PC-3 (cell line): Measurements from ENCODE around the gene PNLIPRP3. TPM values are rescaled to one million over a fixed set of nuclear protein-coding genes. Genes with fewer than 3 reads are reported as not detected.
A peak's percentile ranks its signal among the peaks of the same experiment; 100 is the strongest.

Experiments
- ATAC-seq: fragments of 200-7000 bp; cut with Tn5 transposase; 2 replicates; pipeline ENCODE4 v1.9.1; 2020; ENCODE audit warnings: mild to moderate bottlenecking, moderate library complexity
- Bru-seq: library from RNA; stranded (reverse); fragments of 400-500 nt; gene quantifications from one replicate; lab custom pipeline; 2021; lab: Mats Ljungman, UMichigan
- BruChase-seq, 2 experiments: library from RNA; stranded (reverse); fragments of 400-500 nt; gene quantifications; one replicate each; lab custom pipeline; 2021; lab: Mats Ljungman, UMichigan
- BruUV-seq: library from RNA; stranded (reverse); fragments of 400-500 nt; replicated peaks from 2 replicates; lab custom pipeline; 2021; lab: Mats Ljungman, UMichigan
- CTCF ChIA-PET: fragments of 300-600 bp; sonication (Branson Sonifier 250); formaldehyde crosslinking; loops from one replicate; lab custom pipeline; 2022; ENCODE audit warnings: antibody characterized with exemption; lab: Charles Lee
- POLR2A ChIA-PET: fragments of 300-600 bp; sonication (Branson Sonifier 250); formaldehyde crosslinking; loops from one replicate; lab custom pipeline; 2022; ENCODE audit warnings: antibody characterized with exemption; ENCODE audit not compliant: unreplicated experiment; lab: Charles Lee
- DNase-seq: peaks from one replicate; pipeline ENCODE4 v3.0.0-alpha.2; 2015
- H2AFZ ChIP-seq: fragments of 300-600 bp; sonication (generic); 2 replicates; pipeline ENCODE4 v1.6.0; 2016; ENCODE audit warnings: antibody characterized with exemption, low read length
- H3F3A ChIP-seq: fragments of 300-600 bp; sonication (generic); one replicate; pipeline ENCODE4 v1.6.0; 2017; ENCODE audit warnings: antibody characterized with exemption, low read length, control low read depth, mild to moderate bottlenecking; ENCODE audit not compliant: unreplicated experiment
- H3K27ac ChIP-seq: fragments of 300-600 bp; sonication (generic); 2 replicates; pipeline ENCODE4 v1.5.1; 2016; ENCODE audit warnings: mild to moderate bottlenecking, low read length
- H3K27me3 ChIP-seq: fragments of 300-600 bp; sonication (generic); 2 replicates; pipeline ENCODE4 v1.6.1; 2016; ENCODE audit warnings: low read length, mixed read lengths
- H3K36me3 ChIP-seq: fragments of 300-600 bp; sonication (generic); 2 replicates; pipeline ENCODE4 v1.6.1; 2016; ENCODE audit warnings: low read depth, mixed run types, low read length, mixed read lengths
- H3K4me1 ChIP-seq: fragments of 300-600 bp; sonication (generic); 2 replicates; pipeline ENCODE4 v1.5.1; 2016; ENCODE audit warnings: low read length; ENCODE audit not compliant: insufficient read depth
- H3K4me2 ChIP-seq: fragments of 300-600 bp; sonication (generic); 2 replicates; pipeline ENCODE4 v1.6.0; 2016; ENCODE audit warnings: low read length
- H3K4me3 ChIP-seq: fragments of 300-600 bp; sonication (generic); 2 replicates; pipeline ENCODE4 v1.5.1; 2016; ENCODE audit warnings: mild to moderate bottlenecking, low read length, mixed read lengths
- H3K79me2 ChIP-seq: fragments of 300-600 bp; sonication (generic); 2 replicates; pipeline ENCODE4 v1.6.1; 2017; ENCODE audit warnings: low read length, mixed read lengths
- H3K9ac ChIP-seq: fragments of 300-600 bp; sonication (generic); 2 replicates; pipeline ENCODE4 v1.6.0; 2016; ENCODE audit warnings: mild to moderate bottlenecking, low read length
- H3K9me2 ChIP-seq: fragments of 300-600 bp; sonication (generic); replicated peaks from 2 replicates; pipeline ENCODE4 v1.6.1; 2016; ENCODE audit warnings: mixed run types, low read length, mixed read lengths
- H3K9me3 ChIP-seq: fragments of 300-600 bp; sonication (generic); 2 replicates; pipeline ENCODE4 v1.6.1; 2016; ENCODE audit warnings: low read length, mixed read lengths
- H4K20me1 ChIP-seq: fragments of 300-600 bp; sonication (generic); 2 replicates; pipeline ENCODE4 v1.6.1; 2016; ENCODE audit warnings: low read length, mixed read lengths
- EZH2 ChIP-seq: fragments of 300-600 bp; sonication (generic); IDR thresholded peaks from one replicate; pipeline ENCODE4 v1.6.1; 2017; ENCODE audit warnings: antibody characterized with exemption, mild to moderate bottlenecking, low read length; ENCODE audit not compliant: unreplicated experiment
- EZH2phosphoT487 ChIP-seq: fragments of 300-600 bp; sonication (generic); IDR thresholded peaks from 2 replicates; pipeline ENCODE4 v1.6.1; 2018; ENCODE audit warnings: mild to moderate bottlenecking, antibody characterized with exemption, low read length, borderline replicate concordance
- intact Hi-C: fragments of 100-400 bp; cut with micrococcal nuclease; formaldehyde crosslinking; loops from 2 replicates; pipeline ENCODE4 v1.9.0; 2023
- long read RNA-seq: library from polyadenylated mRNA; unstranded; transcript quantifications from one replicate; pipeline ENCODE4 v2.0.0, GENCODE V29; 2021; ENCODE audit not compliant: unreplicated experiment
- total RNA-seq: library from RNA; depleted of rRNA; stranded (reverse); fragments of >200 nt; gene quantifications from 2 replicates; pipeline ENCODE4 v1.2.3, GENCODE V29; 2014; rRNA removed
- TF ChIP-seq, protein P1 (sequence below): fragments of 300-600 bp; sonication (generic); conservative IDR thresholded peaks from 2 replicates; pipeline ENCODE4 v1.5.1; 2017; ENCODE audit warnings: antibody characterized with exemption, low read depth, mild to moderate bottlenecking, low read length

The PNLIPRP3 gene
- not detected in 2 replicates for total RNA-seq
- not detected for Bru-seq, nascent RNA
- BruChase-seq, experiment 1, labeled RNA remaining after a 6-hour chase = percentile 2 among the genes with signal in this experiment
- percentile 1 among the genes with signal in this experiment for BruChase-seq, experiment 2, labeled RNA remaining after a 2-hour chase
- long read RNA-seq = 0 reads

DNA sequence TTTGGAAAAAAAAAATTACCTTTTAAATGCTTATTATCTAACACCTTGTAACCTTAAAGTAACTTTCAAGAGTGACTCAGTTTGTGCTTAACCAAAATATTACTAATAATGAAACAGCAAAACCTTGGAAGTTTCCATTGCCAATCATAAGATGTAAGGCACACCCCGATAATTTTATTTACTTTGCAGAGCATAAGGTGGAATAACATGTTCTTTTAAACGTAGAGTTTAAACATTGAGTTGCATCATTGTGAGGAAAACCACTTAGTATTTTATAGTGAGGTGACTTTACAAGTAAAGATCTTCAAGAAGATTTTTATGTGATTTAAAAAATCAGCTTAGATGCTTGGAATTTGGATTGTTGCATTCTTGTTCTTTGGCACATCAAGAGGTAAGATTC is at the start of gene PNLIPRP3:
PNLIPRP3 (plus strand) TSS at position 177 of the 400 bp plus-strand sequence; CDS start at position 343, 166 bp downstream.
- Histone ChIP-seq H4K20me1 (no peaks in the 10 kb centered on the region), H3K79me2 (no peaks in the 10 kb centered on the region), H3K9me2 (no peaks in the 10 kb centered on the region), H3K4me2 (no peak within 1 kb of the TSS), H3K27me3 (no peaks in the 10 kb centered on the region), H3K4me3 (no peak within 1 kb of the TSS), H3F3A (no peaks in the 10 kb centered on the region), H3K9ac (no peak within 1 kb of the TSS), H3K4me1 (no peaks in the 10 kb centered on the region), H2AFZ (no peak within 1 kb of the TSS), H3K36me3 (no peaks in the 10 kb centered on the region), H3K27ac (no peak within 1 kb of the TSS), H3K9me3 (no peaks in the 10 kb centered on the region)
- TF ChIP-seq, protein P1, sequence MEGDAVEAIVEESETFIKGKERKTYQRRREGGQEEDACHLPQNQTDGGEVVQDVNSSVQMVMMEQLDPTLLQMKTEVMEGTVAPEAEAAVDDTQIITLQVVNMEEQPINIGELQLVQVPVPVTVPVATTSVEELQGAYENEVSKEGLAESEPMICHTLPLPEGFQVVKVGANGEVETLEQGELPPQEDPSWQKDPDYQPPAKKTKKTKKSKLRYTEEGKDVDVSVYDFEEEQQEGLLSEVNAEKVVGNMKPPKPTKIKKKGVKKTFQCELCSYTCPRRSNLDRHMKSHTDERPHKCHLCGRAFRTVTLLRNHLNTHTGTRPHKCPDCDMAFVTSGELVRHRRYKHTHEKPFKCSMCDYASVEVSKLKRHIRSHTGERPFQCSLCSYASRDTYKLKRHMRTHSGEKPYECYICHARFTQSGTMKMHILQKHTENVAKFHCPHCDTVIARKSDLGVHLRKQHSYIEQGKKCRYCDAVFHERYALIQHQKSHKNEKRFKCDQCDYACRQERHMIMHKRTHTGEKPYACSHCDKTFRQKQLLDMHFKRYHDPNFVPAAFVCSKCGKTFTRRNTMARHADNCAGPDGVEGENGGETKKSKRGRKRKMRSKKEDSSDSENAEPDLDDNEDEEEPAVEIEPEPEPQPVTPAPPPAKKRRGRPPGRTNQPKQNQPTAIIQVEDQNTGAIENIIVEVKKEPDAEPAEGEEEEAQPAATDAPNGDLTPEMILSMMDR = no peak
- no peak for TF ChIP-seq EZH2phosphoT487
- no peak for TF ChIP-seq EZH2
- no TSS peak for BruUV-seq
- no peak for DNase-seq
- no peak for ATAC-seq
- ChIA-PET POLR2A (no interaction called here), CTCF (no interaction called here)
- intact Hi-C loops = no loop called here

DNA sequence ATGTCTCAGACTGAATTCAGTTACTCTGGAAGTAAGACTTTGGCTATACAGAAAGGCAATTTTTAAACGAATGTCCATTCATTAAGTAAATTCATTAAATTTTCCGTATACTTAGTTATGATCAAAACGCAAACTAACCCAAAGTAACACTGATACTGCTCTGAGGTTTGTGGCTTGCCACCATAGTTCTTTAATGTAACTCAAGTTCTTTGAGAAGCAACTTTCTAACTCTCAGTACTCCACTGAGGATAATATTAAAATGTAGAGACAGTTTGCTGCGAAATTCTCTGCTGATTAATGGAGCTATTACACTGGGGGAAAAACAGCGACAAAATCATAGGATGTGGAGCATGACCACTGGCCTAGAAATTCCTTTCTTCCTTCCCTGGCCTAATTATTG is 45.4 kb upstream of the PNLIPRP3 start:
- POLR2A ChIA-PET = no interaction called here

DNA sequence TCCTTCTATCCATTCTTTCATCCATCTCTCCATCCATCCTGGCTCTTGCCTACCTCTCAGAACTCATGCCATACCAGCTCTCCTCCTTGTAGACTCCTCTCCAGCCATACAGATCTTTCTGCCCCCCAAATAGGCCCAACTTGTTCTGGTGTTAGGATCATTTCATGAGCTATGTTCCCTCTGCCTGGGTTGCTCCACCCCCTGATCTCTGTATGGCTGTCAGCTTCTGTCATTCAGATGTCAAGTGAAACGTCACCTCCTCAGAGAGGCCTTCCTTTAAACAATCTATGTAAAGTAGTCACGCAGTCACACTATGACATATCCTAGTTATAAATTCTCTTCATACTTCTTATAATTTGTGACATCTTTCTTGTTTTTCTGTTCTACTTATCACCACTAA is 42.3 kb upstream of the PNLIPRP3 start:
- H3K4me1 ChIP-seq = no peaks in the 10 kb centered on the region
- no peaks in the 10 kb centered on the region for H3F3A ChIP-seq
- H3K9me2 ChIP-seq = no peaks in the 10 kb centered on the region
- peaks cover 12% of the 10 kb centered on the region; the same call in 1 of the 2 replicates for H3K27me3 ChIP-seq
- ChIA-PET POLR2A (no interaction called here), CTCF (no interaction called here)
- no peak for DNase-seq
- no peaks in the 10 kb centered on the region for H3K79me2 ChIP-seq
- no peak overlapping the region for H3K4me2 ChIP-seq
- BruUV-seq = no TSS peak
- no peaks in the 10 kb centered on the region for H3K9me3 ChIP-seq
- no peak overlapping the region for H3K9ac ChIP-seq
- H3K4me3 ChIP-seq = no peak overlapping the region
- H2AFZ ChIP-seq = no peak overlapping the region
- H3K27ac ChIP-seq = no peak overlapping the region
- intact Hi-C loops = loop anchor here (5.0 kb wide), 1 partner anchor 678 kb away; no protein-coding TSS in a partner anchor
- no peaks in the 10 kb centered on the region for H3K36me3 ChIP-seq
- H4K20me1 ChIP-seq = no peaks in the 10 kb centered on the region
- TF ChIP-seq, protein P1 = no peak
- TF ChIP-seq EZH2 (no peak), EZH2phosphoT487 (no peak)
- ATAC-seq = no peak

More for the DNA sequence above, 45.4 kb upstream of the PNLIPRP3 start:
- Histone ChIP-seq H3K9ac (no peak overlapping the region), H3K4me1 (no peaks in the 10 kb centered on the region), H3K27me3 (peaks cover 13% of the 10 kb centered on the region; the same call in 1 of the 2 replicates), H3K4me2 (no peak overlapping the region), H4K20me1 (no peaks in the 10 kb centered on the region), H3K36me3 (no peaks in the 10 kb centered on the region), H2AFZ (no peak overlapping the region), H3K9me2 (no peaks in the 10 kb centered on the region), H3K4me3 (no peak overlapping the region), H3F3A (no peaks in the 10 kb centered on the region), H3K79me2 (no peaks in the 10 kb centered on the region), H3K9me3 (no peaks in the 10 kb centered on the region), H3K27ac (no peak overlapping the region)
- intact Hi-C loops = no loop called here
- CTCF ChIA-PET = no interaction called here
- DNase-seq (no peak), ATAC-seq (no peak)
- TF ChIP-seq, protein P1 = no peak
- TF ChIP-seq EZH2 = no peak
- BruUV-seq = no TSS peak
